GM19023 (cell line): ENCODE results near the gene BCR.

Source experiments
- ATAC-seq: cut with Tn5 transposase; IDR thresholded peaks from one replicate; pipeline ENCODE4 v1.9.1; 2021; ENCODE audit warnings: mild to moderate bottlenecking, moderate library complexity; ENCODE audit not compliant: unreplicated experiment

The BCR gene

GRCh38 chr22:23258826-23259170 is 78.5 kb downstream of the BCR start:
- ATAC-seq = no peak

GRCh38 chr22:23259916-23260644 is 79.8 kb downstream of the BCR start:
- no peak for ATAC-seq

DNA sequence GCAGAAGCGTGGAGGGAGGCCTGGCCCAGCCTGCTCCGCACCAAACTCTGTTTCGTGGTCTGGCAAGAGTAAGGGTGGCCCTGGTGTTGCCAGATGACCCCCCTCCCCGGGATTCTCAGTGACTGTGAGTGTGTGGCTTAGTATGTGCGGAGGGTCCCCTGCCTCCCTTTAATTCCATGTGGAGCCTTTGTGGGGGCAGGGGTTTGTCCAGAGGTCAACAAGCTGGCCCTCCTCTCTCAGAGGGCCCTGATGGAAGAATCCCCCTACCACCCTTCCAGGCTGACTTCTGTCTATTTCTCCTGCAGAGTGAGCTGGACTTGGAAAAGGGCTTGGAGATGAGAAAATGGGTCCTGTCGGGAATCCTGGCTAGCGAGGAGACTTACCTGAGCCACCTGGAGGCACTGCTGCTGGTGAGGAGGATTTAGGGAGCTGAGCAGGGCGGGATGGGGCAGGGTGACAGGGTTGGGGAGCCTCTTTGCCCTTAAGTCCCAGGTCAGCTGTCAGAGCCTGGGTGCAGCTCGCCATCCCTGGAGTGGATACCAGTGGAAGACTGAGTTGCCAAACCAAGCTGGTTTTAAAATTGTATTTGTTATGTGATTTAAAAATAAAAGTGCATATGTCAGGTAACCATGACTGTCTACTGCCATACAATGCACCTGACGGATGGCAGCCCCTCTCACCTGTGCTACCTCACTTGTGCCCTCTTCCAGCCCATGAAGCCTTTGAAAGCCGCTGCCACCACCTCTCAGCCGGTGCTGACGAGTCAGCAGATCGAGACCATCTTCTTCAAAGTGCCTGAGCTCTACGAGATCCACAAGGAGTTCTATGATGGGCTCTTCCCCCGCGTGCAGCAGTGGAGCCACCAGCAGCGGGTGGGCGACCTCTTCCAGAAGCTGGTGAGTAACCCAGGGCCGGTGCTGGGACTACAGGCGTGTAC is 80.6 kb downstream of the BCR start:
- no peak for ATAC-seq

DNA sequence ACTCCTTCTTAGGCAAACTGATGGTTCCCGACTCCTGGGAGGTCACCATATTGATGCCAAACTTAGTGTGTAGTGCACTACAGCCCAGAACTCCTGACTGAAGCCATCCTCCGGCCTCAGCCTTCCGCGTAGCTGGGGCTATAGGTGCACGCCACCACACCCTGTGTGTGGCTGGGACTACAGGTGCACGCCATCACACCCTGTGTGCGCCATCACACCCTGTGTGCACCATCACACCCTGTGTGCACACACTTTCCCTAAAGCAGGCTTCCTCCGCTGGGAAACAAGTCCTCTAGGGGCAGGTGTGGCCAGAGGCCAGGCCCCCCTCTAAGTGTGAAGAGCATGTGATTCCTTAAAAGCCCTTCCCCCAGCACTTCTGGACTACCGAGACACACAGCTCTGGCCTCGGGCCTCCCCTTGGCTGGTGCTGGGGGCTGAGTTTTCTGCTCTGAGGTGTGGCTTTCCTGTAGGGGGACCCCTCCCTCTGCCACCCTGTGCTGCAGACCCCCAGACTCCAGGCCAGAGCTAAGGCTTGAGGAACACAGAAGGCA is 81.7 kb downstream of the BCR start:
- no peak for ATAC-seq

DNA sequence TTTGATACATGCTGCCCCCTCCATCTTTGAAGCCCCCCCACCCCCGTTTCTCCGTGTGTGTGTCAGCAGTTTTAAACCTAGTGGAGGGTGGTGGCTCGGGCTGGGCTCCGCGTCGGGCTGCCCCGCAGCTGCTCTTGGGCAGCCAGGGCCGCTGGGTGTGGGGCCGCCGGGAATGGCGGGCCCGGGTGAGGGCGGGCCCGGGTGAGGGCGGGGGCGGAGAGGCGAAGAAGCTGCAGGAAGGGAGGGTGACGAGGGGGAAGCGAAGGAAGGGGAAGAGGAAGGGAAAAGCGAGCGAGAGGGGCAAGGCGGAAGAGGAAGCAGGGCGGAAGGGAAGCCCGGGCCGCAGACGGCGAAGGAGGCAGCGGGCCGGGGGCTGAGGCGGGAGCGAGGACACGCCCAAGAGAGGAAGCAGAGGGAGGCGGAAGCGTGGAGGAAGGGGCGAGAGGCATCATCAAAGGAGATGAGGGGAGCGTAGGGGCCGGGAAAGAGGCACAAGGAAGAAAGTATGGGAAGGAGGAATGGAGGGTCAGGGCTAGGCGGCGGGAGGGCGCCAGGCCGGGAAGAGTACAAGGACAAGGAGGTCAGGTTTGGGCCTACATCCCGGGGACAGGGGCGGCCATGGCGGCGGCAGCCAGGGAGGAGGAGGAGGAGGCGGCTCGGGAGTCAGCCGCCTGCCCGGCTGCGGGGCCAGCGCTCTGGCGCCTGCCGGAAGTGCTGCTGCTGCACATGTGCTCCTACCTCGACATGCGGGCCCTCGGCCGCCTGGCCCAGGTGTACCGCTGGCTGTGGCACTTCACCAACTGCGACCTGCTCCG is 82.4 kb downstream of the BCR start:
- no peak for ATAC-seq

DNA sequence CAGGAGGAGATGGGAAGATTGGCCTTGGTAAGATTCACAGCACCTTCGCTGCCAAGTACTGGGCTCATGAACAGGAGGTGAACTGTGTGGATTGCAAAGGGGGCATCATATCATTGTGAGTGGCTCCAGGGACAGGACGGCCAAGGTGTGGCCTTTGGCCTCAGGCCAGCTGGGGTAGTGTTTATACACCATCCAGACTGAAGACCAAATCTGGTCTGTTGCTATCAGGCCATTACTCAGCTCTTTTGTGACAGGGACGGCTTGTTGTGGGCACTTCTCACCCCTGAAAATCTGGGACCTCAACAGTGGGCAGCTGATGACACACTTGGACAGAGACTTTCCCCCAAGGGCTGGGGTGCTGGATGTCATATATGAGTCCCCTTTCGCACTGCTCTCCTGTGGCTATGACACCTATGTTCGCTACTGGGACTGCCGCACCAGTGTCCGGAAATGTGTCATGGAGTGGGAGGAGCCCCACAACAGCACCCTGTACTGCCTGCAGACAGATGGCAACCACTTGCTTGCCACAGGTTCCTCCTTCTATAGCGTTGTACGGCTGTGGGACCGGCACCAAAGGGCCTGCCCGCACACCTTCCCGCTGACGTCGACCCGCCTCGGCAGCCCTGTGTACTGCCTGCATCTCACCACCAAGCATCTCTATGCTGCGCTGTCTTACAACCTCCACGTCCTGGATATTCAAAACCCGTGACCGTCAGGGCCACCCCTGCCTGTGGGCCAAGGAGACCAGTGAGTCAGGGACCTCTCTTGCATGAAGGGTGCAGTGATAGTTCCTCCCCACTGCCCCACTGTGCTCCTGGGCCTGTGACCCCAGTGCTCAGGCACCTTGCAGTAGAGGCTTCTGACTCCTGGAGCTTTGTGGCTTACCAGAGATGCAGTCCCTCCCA is 83.6 kb downstream of the BCR start:
- ATAC-seq = no peak

GRCh38 chr22:23264610-23265367 is 84.5 kb downstream of the BCR start:
- no peak for ATAC-seq

GRCh38 chr22:23265368-23265700 is 85.0 kb downstream of the BCR start:
- no peak for ATAC-seq

- no peak for ATAC-seq
These were observed 86.5 kb downstream of the BCR start for GRCh38 chr22:23266780-23267179.

DNA sequence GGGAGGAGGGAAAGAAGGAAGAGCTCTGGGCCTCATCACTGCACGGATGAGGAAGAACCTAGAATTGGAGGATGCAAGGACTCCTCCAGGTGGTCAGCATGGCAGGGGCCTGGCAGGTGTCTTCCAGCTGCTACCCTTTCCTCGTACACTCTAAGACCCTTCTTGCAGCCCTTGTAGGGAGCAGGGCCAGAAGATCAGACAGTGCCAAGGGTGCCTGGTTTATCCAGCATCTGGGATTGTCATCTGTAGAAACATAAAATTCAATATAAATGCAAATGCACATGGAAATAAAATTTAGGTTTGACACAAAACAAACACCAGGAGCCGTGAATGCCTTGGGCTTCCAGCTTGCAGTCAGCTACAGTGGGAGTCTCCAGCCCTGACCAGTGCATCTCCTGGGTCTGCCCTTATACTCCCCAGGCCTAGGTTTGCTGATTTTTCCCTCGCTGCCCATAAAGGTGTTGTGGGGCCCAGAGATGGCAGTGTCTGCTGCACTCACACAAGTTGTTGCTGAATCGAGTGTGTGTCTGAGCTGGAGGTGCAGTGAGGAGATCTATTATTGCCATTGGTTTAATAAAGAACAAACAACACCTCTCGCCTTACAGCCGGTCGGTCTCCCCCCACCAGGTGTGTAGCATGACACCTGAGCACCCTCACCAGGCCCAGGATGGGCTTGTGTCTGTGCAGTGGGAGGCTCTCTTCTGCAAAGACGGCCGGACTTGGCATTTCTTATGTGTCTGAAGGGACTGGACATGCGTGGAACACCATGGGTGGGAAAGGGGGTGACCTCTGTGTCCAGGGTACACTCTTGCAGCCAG is 87.1 kb downstream of the BCR start:
- no peak for ATAC-seq

GRCh38 chr22:23268139-23268712 is 87.9 kb downstream of the BCR start:
- ATAC-seq = no peak

GRCh38 chr22:23268877-23269276 is 88.6 kb downstream of the BCR start:
- no peak for ATAC-seq

GRCh38 chr22:23269441-23270211 is 89.3 kb downstream of the BCR start:
- ATAC-seq = no peak

GRCh38 chr22:23270212-23270733 is 90.0 kb downstream of the BCR start:
- no peak for ATAC-seq

GRCh38 chr22:23270798-23271596 is 90.7 kb downstream of the BCR start:
- no peak for ATAC-seq

DNA sequence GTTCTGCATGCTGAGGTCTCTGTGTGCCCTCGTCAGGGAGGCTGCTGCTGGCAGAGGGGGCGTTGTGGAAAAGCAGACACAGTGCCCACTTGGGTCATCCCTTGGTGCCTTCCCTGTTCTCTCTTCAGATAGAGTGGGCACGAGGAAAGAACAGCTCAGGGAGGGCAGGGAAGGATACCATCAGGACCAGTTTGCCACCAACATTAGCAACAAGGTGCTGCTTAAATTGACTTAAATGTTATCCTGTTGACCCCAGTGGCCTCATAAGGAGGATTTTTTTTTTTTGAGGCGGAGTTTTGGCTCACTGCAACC is 91.2 kb downstream of the BCR start:
- ATAC-seq = no peak

- no peak for ATAC-seq
These were observed 92.1 kb downstream of the BCR start for GRCh38 chr22:23272371-23272770.
